ENCODE data around the gene ZNF512B.

DNA sequence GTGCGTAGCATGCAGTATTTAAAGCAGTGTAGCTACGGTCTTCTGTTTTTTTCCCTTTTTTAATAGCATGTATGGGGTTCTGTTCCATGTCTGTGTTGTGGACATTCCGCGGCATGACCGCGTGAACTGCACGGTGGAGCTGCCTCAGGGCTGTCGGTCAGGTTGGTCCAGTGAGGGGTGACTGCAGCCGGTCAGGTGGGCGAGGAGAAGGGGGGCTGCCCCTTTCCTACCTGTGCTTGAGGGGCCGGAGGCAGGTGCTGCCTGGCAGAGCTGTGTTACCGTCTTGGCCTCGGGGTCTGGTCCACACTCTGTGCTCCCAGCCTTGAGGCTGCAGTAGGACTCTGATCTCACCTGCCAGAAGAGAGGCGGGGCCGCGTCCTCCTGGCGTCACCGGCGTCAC lies 38.0 kb downstream of the ZNF512B start:
- TF ChIP-seq, protein P1, sequence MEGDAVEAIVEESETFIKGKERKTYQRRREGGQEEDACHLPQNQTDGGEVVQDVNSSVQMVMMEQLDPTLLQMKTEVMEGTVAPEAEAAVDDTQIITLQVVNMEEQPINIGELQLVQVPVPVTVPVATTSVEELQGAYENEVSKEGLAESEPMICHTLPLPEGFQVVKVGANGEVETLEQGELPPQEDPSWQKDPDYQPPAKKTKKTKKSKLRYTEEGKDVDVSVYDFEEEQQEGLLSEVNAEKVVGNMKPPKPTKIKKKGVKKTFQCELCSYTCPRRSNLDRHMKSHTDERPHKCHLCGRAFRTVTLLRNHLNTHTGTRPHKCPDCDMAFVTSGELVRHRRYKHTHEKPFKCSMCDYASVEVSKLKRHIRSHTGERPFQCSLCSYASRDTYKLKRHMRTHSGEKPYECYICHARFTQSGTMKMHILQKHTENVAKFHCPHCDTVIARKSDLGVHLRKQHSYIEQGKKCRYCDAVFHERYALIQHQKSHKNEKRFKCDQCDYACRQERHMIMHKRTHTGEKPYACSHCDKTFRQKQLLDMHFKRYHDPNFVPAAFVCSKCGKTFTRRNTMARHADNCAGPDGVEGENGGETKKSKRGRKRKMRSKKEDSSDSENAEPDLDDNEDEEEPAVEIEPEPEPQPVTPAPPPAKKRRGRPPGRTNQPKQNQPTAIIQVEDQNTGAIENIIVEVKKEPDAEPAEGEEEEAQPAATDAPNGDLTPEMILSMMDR (IDR thresholded peaks at IDR 0.05; ENCODE audit: low read depth, low read length): no peak
- no peak for TF ChIP-seq EZH2phosphoT487 (IDR thresholded peaks at IDR 0.05; ENCODE audit: low read depth)

All from OCI-LY3 (cell line).